Islet of Langerhans (tissue), 1 donor: Measurements from ENCODE around the gene EVA1A.

ENCODE experiments used
- FAIRE-seq: peaks from one replicate; lab custom pipeline; 2011; peaks lifted over from hg19 to GRCh38; lab: Jason Lieb, UNC

EVA1A gene

GRCh38 chr2:75589391-75590105 lies 28.8 kb upstream of the EVA1A start:
- no peak for FAIRE-seq

GRCh38 chr2:75587954-75588587 lies 27.3 kb upstream of the EVA1A start:
- FAIRE-seq, result no peak

- FAIRE-seq, result no peak
These were observed 26.2 kb upstream of the EVA1A start for GRCh38 chr2:75586971-75587370.

- FAIRE-seq, result no peak
These were observed 22.1 kb upstream of the EVA1A start for GRCh38 chr2:75582840-75583239.

- FAIRE-seq, result peak; percentile 9
These were observed 19.9 kb upstream of the EVA1A start for GRCh38 chr2:75580606-75581005.

- no peak for FAIRE-seq
These were observed 19.4 kb upstream of the EVA1A start for GRCh38 chr2:75580156-75580555.

- FAIRE-seq, result no peak
These were observed 18.4 kb upstream of the EVA1A start for GRCh38 chr2:75579186-75579585.

- FAIRE-seq, result peak; percentile 93
These were observed 16.5 kb upstream of the EVA1A start for GRCh38 chr2:75577280-75577679.

GRCh38 chr2:75574106-75574505 lies 13.4 kb upstream of the EVA1A start:
- no peak for FAIRE-seq

GRCh38 chr2:75573145-75573878 lies 12.6 kb upstream of the EVA1A start:
- FAIRE-seq, result no peak

- FAIRE-seq, result no peak
These were observed 11.1 kb upstream of the EVA1A start for GRCh38 chr2:75571730-75572430.

GRCh38 chr2:75570948-75571729 lies 10.4 kb upstream of the EVA1A start:
- peak; percentile 73 for FAIRE-seq

- no peak for FAIRE-seq
These were observed 9.5 kb upstream of the EVA1A start for GRCh38 chr2:75570024-75570947.

GRCh38 chr2:75569546-75569945 lies 8.8 kb upstream of the EVA1A start:
- FAIRE-seq, result no peak

- FAIRE-seq, result no peak
These were observed 7.4 kb upstream of the EVA1A start for GRCh38 chr2:75568174-75568573.

- no peak for FAIRE-seq
These were observed 5.0 kb upstream of the EVA1A start for GRCh38 chr2:75565472-75566462.

- no peak for FAIRE-seq
These were observed 4.1 kb upstream of the EVA1A start for GRCh38 chr2:75564713-75565359.

GRCh38 chr2:75564026-75564688 lies 3.4 kb upstream of the EVA1A start:
- FAIRE-seq, result no peak
